Keratinocyte (primary cell): Measurements from ENCODE around the gene KCTD8.

Experiments used
- EZH2 ChIP-seq: IDR thresholded peaks from one replicate; pipeline ENCODE4 v1.6.1; 2012; ENCODE audit warnings: inconsistent platforms, mild to moderate bottlenecking, low read length, moderate library complexity
- TF ChIP-seq, protein P1 (sequence below), 3 experiments: IDR thresholded peaks in 1 of 3; conservative IDR thresholded peaks in 1 of 3; optimal IDR thresholded peaks in 1 of 3; 2 replicates in 2 of 3; 3 replicates in 1 of 3; pipeline versions ENCODE3 to v1.5.1; 2011; ENCODE audit warnings: low read length in 3 of 3, mild to moderate bottlenecking in 3 of 3, moderate library complexity in 2 of 3, control low read depth in 1 of 3, inconsistent platforms in 1 of 3; ENCODE audit not compliant: insufficient read depth in 2 of 3; ENCODE audit errors: extremely low read depth in 1 of 3

DNA sequence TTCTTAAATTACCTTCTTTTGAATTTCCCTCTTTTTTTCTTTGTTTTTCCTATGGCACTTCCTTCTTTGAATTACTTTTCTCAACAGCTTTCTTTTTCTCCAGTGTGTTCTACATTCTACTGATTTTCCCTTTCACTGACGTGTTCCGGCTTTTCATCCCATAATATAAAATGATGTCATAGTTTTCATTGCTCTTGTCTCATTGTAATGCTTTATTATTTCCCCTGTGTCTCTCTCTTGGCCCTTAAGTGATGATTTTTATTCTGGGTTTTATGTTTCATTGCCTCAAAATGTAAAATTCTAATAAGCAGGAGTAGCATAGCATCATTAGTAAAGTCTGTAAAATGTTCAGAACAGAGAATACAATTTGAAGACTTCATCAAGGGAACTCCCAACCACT is 299.3 kb downstream of the KCTD8 start:
- TF ChIP-seq, protein P1, sequence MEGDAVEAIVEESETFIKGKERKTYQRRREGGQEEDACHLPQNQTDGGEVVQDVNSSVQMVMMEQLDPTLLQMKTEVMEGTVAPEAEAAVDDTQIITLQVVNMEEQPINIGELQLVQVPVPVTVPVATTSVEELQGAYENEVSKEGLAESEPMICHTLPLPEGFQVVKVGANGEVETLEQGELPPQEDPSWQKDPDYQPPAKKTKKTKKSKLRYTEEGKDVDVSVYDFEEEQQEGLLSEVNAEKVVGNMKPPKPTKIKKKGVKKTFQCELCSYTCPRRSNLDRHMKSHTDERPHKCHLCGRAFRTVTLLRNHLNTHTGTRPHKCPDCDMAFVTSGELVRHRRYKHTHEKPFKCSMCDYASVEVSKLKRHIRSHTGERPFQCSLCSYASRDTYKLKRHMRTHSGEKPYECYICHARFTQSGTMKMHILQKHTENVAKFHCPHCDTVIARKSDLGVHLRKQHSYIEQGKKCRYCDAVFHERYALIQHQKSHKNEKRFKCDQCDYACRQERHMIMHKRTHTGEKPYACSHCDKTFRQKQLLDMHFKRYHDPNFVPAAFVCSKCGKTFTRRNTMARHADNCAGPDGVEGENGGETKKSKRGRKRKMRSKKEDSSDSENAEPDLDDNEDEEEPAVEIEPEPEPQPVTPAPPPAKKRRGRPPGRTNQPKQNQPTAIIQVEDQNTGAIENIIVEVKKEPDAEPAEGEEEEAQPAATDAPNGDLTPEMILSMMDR (optimal IDR thresholded peaks at IDR 0.05 in 1 of 3, IDR thresholded peaks at IDR 0.05 in 1 of 3, conservative IDR thresholded peaks at IDR 0.05 in 1 of 3; ENCODE audit: extremely low read depth in 1 of 3, insufficient read depth in 2 of 3, low read length in 3 of 3) = no peak
- TF ChIP-seq EZH2 = no peak
